ENCODE data around the gene TRAK1.

The TRAK1 gene

GRCh38 chr3:42090973-42091731 is at the start of gene TRAK1:
Gene TRAK1 (plus strand): TSS chr3:42091357. CDS start chr3:42091470, 113 bp downstream.
- DNase-seq = no peak

GRCh38 chr3:42042747-42043098 is 48.4 kb upstream of the TRAK1 start:
- DNase-seq = no peak

GRCh38 chr3:42043099-42043813 is 47.9 kb upstream of the TRAK1 start:
- DNase-seq = no peak

DNA sequence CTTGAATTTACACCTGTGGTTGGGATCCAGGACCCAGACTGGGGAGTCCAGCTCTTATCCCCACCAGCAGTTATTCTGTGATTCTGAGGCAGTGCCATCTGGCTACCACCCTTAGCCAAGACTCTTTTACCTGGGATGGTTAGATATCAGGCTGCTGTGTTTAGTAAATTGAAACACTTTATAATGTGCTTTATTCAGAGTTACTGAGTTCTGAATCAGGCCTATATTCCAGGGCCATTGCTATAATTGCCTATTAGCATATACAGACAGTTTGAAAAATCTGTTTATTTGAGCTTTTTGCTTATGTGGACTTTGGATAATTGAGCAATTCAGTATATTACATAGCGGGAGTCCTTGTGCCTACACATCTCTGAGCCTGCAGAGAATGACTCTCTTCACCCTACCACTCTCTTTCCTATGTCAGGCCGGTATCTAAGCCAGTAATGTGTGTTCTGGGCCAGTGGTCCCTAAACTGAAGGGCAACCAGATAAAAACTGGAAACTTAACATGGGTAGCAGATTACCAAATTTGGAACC is 45.4 kb upstream of the TRAK1 start:
- DNase-seq = no peak

- peak; percentile 12 to 25 for DNase-seq
These were observed 42.6 kb upstream of the TRAK1 start for GRCh38 chr3:42048526-42048925.

DNA sequence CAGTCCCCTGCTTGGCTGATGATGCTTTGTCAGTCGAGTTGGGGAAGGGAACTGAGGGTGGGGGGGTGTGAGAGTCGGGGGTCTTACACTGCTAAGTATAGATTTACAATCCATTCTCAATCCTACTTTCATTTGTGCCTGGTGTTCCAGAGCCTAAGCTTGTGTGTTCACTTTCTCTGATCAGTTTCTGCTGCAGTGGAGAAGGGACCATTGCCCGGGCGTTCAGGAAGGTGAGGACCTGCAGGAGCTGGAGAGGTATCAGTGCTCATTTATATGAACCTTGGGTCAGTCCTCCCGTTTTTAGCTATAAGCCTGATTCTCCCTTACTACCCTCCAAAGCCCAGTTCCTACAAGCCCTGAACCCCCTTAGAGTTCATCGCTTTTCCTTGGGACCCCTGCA is 41.0 kb upstream of the TRAK1 start:
- no peak for DNase-seq

- DNase-seq = no peak
These were observed 39.6 kb upstream of the TRAK1 start for GRCh38 chr3:42051384-42052131.

GRCh38 chr3:42052132-42052483 is 39.0 kb upstream of the TRAK1 start:
- no peak for DNase-seq

GRCh38 chr3:42052484-42053351 is 38.4 kb upstream of the TRAK1 start:
- DNase-seq = no peak

DNA sequence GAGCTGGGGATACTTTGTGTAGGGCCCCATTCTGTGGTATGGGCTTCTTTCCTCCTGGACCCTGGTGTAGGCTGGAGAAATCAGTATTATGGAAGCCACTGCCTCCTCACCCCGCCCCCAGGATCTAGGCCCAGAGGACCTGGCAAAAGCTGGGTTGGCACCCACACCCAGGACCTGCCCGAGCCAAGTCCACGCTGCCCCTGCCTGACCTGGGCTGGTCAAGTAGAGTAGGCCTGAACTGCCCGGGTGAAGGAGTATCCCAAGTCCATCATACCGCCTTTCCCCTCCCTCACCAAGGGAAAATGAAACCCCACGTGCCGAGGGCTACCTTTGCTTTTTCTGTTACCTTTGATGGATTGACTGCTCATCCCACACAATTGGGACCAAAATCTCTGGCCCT is 37.7 kb upstream of the TRAK1 start:
- DNase-seq = no peak

DNA sequence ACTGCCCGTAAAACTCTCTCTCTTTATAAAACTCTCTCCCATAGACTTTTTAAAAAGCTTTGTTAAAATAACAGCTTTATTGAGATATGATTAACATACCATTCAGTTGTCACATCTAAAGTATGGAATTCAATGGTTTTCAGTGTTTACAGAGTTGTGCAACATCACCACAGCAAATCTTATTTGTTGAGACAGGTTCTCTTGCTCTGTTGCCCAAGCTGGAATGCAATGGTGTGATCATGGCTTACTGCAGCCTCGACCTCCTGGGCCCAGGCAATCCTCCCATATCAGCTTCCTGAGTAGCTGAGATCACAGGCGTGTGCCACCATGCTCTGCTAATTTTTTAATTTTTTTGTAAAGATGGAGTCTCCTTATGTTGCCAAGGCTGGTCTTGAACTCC is 35.9 kb upstream of the TRAK1 start:
- DNase-seq = no peak

- no peak for DNase-seq
These were observed 34.3 kb upstream of the TRAK1 start for GRCh38 chr3:42056840-42057239.

GRCh38 chr3:42057561-42058211 is 33.5 kb upstream of the TRAK1 start:
- DNase-seq = no peak

DNA sequence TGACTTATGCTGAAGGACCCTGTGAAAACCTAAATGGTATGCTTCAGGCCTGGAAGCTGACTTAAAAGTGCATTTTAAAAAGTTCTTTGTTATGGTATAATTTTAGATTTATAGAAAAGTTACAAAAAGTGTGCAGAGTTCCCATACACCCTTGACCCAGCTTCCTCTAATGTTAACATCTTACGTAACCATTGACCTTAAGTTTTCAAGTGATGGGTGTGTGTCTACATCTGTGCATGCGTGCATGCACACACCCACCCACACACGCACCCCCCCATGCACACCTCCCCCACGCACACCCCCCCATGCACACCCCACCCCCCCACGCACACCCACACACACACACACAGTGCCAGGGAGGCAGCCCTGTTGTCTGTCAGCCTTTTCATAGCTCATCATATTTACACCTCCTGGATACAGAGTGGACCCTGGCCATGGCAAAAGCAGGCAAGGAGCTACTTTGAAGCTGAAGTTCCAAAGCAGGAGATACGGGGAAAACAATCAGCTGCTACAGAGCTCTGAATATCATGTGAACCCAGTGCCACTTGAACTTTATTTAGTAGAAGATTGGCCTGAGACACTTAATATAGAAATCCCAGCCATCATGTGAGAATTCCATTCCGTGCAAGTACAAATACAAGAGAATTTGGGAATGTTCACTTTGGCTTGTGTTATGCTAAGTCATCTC is 30.0 kb upstream of the TRAK1 start:
- peak in 1 of 2 donors; percentile 14 for DNase-seq

DNA sequence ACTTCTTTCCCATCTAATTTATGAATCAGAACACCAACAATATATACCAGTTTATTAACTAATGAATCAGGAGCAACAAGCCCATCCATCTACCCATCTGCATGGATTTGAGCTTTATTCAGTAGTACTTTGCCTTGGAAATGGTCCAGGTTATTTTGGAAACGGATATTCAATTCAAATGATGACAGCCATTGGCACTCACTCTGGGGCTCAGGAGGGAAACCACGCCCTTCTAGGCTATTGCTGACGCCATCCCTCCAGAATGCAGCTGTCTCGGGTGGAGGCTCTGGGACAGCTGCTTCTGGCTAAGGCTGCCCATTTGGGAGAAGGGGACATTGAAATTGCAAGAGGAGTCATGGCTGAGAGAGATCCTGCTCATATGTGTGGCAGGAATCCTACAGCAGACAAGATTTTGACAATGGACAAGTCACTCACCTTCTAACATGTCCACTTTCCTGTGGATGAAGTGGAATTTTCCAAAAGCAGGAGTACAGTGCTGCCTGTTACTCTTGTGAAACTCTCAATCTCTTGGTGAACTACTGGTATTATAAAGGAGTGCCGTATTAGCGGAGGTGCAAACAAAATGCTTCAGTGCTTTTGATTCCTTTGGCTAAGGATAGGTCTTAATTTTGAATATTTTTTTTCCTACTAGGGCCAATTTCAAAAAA is 29.3 kb upstream of the TRAK1 start:
- DNase-seq = no peak

DNA sequence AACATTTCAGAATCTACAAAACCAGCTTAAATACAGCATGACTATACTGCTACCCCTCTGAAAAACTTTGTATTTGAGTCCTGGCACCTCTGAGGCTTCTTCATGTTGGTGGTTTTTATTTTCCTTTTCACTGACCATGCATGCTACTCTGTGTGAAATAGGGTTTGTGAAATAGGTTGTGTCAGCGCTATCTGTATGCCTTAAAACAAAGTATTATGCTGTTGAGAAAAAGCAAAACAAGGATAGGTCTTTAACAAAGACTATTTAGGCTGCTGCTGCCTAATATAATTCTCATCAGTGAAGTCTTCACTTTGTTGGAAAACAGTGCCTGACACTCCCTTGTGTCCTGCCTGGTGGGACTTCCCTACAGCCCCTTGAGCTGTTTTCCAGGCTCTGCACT is 28.7 kb upstream of the TRAK1 start:
- DNase-seq = no peak

DNA sequence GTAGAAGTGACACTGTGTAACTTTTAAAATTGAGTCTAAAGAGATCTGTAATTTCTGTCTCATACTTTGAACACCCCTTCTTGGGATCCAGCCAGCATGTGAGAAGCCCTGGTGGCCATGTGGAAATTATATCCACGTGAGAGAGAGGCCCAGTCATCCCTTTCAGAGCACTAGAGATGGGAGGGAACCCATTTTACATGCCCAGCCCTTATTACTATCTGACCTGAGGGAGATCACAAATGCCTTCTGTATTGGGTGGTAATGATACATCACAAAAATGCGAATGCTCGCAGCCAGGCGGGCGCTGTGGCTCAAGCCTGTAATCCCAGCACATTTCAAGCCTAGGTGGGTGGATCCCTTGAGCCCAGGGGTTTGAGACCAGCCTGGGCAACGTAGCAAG is 27.3 kb upstream of the TRAK1 start:
- DNase-seq = no peak

GRCh38 chr3:42066516-42067181 is 24.5 kb upstream of the TRAK1 start:
- DNase-seq = peak in 1 of 2 donors; percentile 52

DNA sequence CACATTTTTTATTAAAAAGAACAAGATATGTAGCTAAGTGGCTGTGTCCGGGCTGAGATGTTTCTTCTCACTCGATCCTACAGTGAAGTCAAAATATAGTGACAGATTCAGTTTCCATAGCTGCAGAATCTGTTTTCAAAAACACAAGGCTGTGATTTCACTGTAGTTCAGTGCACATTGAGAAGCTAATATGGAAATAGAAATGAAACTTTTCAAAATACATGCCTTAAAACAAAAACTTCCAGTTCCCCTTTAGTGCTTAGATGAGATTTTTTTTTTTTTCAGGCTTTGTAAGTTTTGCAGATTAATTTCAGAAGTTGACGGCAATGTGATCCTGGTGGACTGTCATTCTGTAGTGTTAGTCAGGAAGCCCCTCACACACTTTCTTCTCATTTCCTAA is 23.8 kb upstream of the TRAK1 start:
- DNase-seq = peak; percentile 33 to 43
